ENCODE results near the gene GALM. TPM values are rescaled to one million over a fixed set of nuclear protein-coding genes. Genes with fewer than 3 reads are reported as not detected.

Gene GALM
- total and polyA plus RNA-seq, 9 donors, result 9.8 to 38.7 (median 12.3) TPM

DNA sequence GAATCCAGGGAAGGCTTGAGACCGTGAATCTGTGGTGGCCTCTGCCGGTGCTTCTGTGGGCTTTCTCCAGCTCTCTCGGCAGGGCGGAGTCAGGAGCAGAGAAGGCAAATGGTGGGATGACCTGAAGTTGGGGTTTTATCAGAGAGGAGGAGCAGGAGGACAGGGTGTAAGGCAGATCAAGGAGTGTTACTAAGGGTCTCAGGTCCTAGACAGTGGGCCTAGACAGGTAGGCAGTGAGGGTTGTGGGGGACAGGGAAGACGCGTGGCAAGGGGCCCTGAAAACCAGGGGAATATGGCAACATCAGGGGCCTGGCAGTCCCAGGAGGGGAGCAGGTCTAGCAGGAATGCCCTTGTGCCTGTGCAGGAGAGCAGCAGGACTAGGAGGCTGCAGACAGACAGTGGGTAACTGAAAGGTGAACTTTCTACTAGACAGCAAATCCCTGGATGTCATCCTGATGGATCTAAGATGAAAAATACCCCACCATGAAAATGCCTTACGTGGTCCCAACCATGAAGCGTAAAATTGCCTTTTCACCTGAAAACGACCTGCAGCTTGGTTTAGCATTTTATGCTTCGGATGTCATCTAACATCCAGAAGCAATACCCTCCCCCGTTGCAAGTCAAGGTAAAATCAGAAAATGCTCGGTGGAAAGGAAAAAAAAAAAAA lies 43.1 kb downstream of the GALM start:
- H3K36me3 ChIP-seq, result no peaks in the 10 kb centered on the region
- H3K4me3 ChIP-seq, result no peak overlapping the region
- 77 to 82% (median 80%) methylated on average over 12 of the region's 12 CpGs for WGBS, 3 donors
- no peak for DNase-seq
- H3K9me3 ChIP-seq, result no peaks in the 10 kb centered on the region
- no peak overlapping the region for H3K27ac ChIP-seq
- intact Hi-C loops (cut with DNase I), result no loop called here
- H3K4me1 ChIP-seq (ENCODE audit: insufficient read depth), result no peaks in the 10 kb centered on the region
- no peaks in the 10 kb centered on the region for H3K27me3 ChIP-seq
- TF ChIP-seq, protein P1, sequence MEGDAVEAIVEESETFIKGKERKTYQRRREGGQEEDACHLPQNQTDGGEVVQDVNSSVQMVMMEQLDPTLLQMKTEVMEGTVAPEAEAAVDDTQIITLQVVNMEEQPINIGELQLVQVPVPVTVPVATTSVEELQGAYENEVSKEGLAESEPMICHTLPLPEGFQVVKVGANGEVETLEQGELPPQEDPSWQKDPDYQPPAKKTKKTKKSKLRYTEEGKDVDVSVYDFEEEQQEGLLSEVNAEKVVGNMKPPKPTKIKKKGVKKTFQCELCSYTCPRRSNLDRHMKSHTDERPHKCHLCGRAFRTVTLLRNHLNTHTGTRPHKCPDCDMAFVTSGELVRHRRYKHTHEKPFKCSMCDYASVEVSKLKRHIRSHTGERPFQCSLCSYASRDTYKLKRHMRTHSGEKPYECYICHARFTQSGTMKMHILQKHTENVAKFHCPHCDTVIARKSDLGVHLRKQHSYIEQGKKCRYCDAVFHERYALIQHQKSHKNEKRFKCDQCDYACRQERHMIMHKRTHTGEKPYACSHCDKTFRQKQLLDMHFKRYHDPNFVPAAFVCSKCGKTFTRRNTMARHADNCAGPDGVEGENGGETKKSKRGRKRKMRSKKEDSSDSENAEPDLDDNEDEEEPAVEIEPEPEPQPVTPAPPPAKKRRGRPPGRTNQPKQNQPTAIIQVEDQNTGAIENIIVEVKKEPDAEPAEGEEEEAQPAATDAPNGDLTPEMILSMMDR (IDR thresholded peaks at IDR 0.05), result no peak
- no peak for TF ChIP-seq EP300 (IDR thresholded peaks at IDR 0.05)
- no peak for TF ChIP-seq POLR2A (IDR thresholded peaks at IDR 0.05)

DNA sequence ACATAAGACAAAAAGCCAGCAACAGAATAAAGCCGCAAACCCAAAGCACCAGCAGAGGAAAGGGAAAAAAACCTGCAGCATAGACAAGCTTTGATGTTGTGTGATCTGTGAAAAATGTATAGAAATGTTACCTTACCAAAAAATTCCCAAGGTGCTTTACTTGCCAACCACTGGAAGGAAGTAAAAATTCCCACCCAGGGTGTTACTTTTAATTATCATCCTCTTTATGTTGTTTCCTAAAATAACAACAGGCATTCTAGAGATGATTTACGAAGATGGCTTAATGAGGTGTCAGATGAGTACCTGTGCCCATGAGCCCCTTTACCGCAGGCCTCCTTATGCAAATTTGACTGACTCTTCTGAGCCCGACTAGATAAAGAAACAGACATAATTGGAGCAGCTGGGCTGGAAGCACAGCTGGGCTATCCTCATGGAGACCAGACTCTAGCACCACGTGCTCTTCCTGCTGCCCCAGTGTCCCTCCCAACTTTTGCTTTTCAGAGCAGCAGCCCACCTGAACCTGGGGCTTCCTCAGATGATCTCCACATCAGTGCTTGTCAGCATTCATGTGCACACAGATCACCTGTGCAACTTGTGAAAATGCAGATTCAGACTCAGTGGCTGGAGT lies 43.8 kb downstream of the GALM start:
- H3K9me3 ChIP-seq, result no peaks in the 10 kb centered on the region
- no peak for DNase-seq
- intact Hi-C loops (cut with DNase I), result no loop called here
- no peak overlapping the region for H3K27ac ChIP-seq
- H3K36me3 ChIP-seq, result no peaks in the 10 kb centered on the region
- TF ChIP-seq EP300 (IDR thresholded peaks at IDR 0.05) (no peak), POLR2A (IDR thresholded peaks at IDR 0.05) (no peak)
- TF ChIP-seq, protein P1 (IDR thresholded peaks at IDR 0.05), result no peak
- no peaks in the 10 kb centered on the region for H3K27me3 ChIP-seq
- no peak overlapping the region for H3K4me3 ChIP-seq
- 56 to 63% (median 60%) methylated on average over 5 of the region's 5 CpGs for WGBS, 3 donors
- no peaks in the 10 kb centered on the region for H3K4me1 ChIP-seq (ENCODE audit: insufficient read depth)

DNA sequence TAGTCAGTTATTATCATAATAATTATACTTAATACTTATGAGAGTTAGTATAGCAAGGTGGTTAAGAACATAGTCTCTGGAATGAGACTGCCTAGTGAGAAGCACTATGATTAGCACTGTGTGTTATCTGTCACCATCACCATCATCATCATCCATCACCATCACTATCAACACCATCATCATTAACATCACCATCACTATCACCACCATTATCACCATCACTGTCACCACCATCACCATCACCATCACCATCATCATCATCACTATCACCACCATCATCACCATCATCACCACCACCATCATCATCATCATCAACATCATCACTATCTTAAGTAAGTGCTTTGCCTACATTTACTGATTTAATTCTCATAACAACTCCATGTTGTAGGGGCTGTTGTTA lies 45.6 kb downstream of the GALM start:
- no peaks in the 10 kb centered on the region for H3K36me3 ChIP-seq
- H3K9me3 ChIP-seq, result no peaks in the 10 kb centered on the region
- H3K4me3 ChIP-seq, result no peak overlapping the region
- no peaks in the 10 kb centered on the region for H3K27me3 ChIP-seq
- H3K4me1 ChIP-seq (ENCODE audit: insufficient read depth), result no peaks in the 10 kb centered on the region
- no peak overlapping the region for H3K27ac ChIP-seq
- no peak for DNase-seq
- intact Hi-C loops (cut with DNase I), result no loop called here
- no peak for TF ChIP-seq POLR2A (IDR thresholded peaks at IDR 0.05)
- TF ChIP-seq EP300 (IDR thresholded peaks at IDR 0.05), result no peak
- TF ChIP-seq, protein P1 (IDR thresholded peaks at IDR 0.05), result no peak

DNA sequence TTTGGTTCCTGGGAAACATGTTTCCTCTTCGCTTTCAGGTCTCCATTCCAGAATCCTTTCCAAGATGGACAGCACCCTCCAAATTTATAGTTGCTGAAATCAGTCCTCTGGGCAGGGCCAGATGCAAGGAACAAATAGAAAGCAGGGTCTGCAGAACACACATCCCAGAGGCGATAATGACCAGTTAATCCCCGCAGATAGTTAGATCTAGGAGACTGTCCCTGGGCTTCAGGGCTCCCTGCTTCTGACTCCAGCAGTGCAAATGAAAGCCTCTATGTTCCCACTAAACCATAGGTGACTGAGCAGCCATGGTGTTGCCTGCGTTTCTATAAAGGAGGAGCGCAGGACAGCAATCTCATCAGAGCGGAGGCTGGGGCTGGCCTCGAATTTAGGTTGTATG lies 46.5 kb downstream of the GALM start:
- intact Hi-C loops (cut with DNase I), result no loop called here
- 96% methylated on average over 7 of the region's 7 CpGs for WGBS, 3 donors
- TF ChIP-seq EP300 (IDR thresholded peaks at IDR 0.05), result no peak
- TF ChIP-seq, protein P1 (IDR thresholded peaks at IDR 0.05), result no peak

More for the DNA sequence above, 46.5 kb downstream of the GALM start:
- no peak for DNase-seq
- Histone ChIP-seq H3K9me3 (no peaks in the 10 kb centered on the region), H3K4me3 (no peak overlapping the region), H3K27me3 (no peaks in the 10 kb centered on the region), H3K36me3 (no peaks in the 10 kb centered on the region), H3K27ac (no peak overlapping the region), H3K4me1 (ENCODE audit: insufficient read depth) (no peaks in the 10 kb centered on the region)
